Measurements from ENCODE around the gene TRIM44.
"Not testable (repeated sequence)": the region's sequence is repeated elsewhere in the genome, so short reads cannot be mapped to it uniquely, and the experiment has no call there.

TRIM44 gene

GRCh38 chr11:35751664-35752061 is 89.1 kb downstream of the TRIM44 start:
- DNase-seq (ENCODE audit: low read depth in 2 of 2): no peak

GRCh38 chr11:35752115-35752514 is 89.5 kb downstream of the TRIM44 start:
- no peak for DNase-seq (ENCODE audit: low read depth in 2 of 2)

- not testable (repeated sequence) for DNase-seq (ENCODE audit: low read depth in 2 of 2)
These were observed 91.0 kb downstream of the TRIM44 start for GRCh38 chr11:35753573-35753972.

- DNase-seq (ENCODE audit: low read depth in 2 of 2): not testable (repeated sequence)
These were observed 97.4 kb downstream of the TRIM44 start for GRCh38 chr11:35759951-35760350.

GRCh38 chr11:35761899-35762298 is 99.3 kb downstream of the TRIM44 start:
- no peak for DNase-seq (ENCODE audit: low read depth in 2 of 2)

- no peak for DNase-seq (ENCODE audit: low read depth in 2 of 2)
These were observed 100.7 kb downstream of the TRIM44 start for GRCh38 chr11:35763301-35763700.

GRCh38 chr11:35763765-35764164 is 101.2 kb downstream of the TRIM44 start:
- no peak for DNase-seq (ENCODE audit: low read depth in 2 of 2)

- no peak for DNase-seq (ENCODE audit: low read depth in 2 of 2)
These were observed 101.8 kb downstream of the TRIM44 start for GRCh38 chr11:35764417-35764816.

- no peak for DNase-seq (ENCODE audit: low read depth in 2 of 2)
These were observed 102.6 kb downstream of the TRIM44 start for GRCh38 chr11:35765211-35765610.

GRCh38 chr11:35766651-35767050 is 104.1 kb downstream of the TRIM44 start:
- DNase-seq (ENCODE audit: low read depth in 2 of 2): no peak

- not testable (repeated sequence) for DNase-seq (ENCODE audit: low read depth in 2 of 2)
These were observed 107.8 kb downstream of the TRIM44 start for GRCh38 chr11:35770425-35770824.

GRCh38 chr11:35771722-35772121 is 109.1 kb downstream of the TRIM44 start:
- no peak for DNase-seq (ENCODE audit: low read depth in 2 of 2)

GRCh38 chr11:35777241-35777640 is 114.7 kb downstream of the TRIM44 start:
- not testable (repeated sequence) for DNase-seq (ENCODE audit: low read depth in 2 of 2)

- not testable (repeated sequence) for DNase-seq (ENCODE audit: low read depth in 2 of 2)
These were observed 116.4 kb downstream of the TRIM44 start for GRCh38 chr11:35778943-35779342.

GRCh38 chr11:35779409-35779808 is 116.8 kb downstream of the TRIM44 start:
- no peak for DNase-seq (ENCODE audit: low read depth in 2 of 2)

GRCh38 chr11:35780951-35781860 is 118.6 kb downstream of the TRIM44 start:
- no peak for DNase-seq (ENCODE audit: low read depth in 2 of 2)

- DNase-seq (ENCODE audit: low read depth in 2 of 2): no peak
These were observed 119.4 kb downstream of the TRIM44 start for GRCh38 chr11:35781861-35782470.

- DNase-seq (ENCODE audit: low read depth in 2 of 2): no peak
These were observed 121.2 kb downstream of the TRIM44 start for GRCh38 chr11:35783809-35784208.

GRCh38 chr11:35784699-35785098 is 122.1 kb downstream of the TRIM44 start:
- no peak for DNase-seq (ENCODE audit: low read depth in 2 of 2)

GRCh38 chr11:35785287-35786167 is 123.0 kb downstream of the TRIM44 start:
- DNase-seq (ENCODE audit: low read depth in 2 of 2): no peak

GRCh38 chr11:35786188-35786587 is 123.6 kb downstream of the TRIM44 start:
- DNase-seq (ENCODE audit: low read depth in 2 of 2): no peak

GRCh38 chr11:35787013-35787504 is 124.5 kb downstream of the TRIM44 start:
- DNase-seq (ENCODE audit: low read depth in 2 of 2): no peak

Measured in activated CD8-positive, alpha-beta memory T cell treated with anti-CD3 and anti-CD28 coated beads for 4 hours (primary cell).